DOHH2 (cell line): ENCODE data around the gene IDNK.

Experiments
- CTCF ChIP-seq: fragments of 200-600 bp; sonication (generic); IDR thresholded peaks from one replicate; pipeline ENCODE4 v1.5.1; 2014; ENCODE audit warnings: antibody characterized with exemption, mild to moderate bottlenecking, low read depth, low read length; ENCODE audit not compliant: poor library complexity, severe bottlenecking
- EZH2phosphoT487 ChIP-seq: fragments of 200-600 bp; sonication (generic); IDR thresholded peaks from 2 replicates; pipeline ENCODE4 v1.6.1; 2017; ENCODE audit warnings: borderline replicate concordance, mild to moderate bottlenecking, antibody characterized with exemption, low read length, moderate library complexity, mixed read lengths

- no peak for TF ChIP-seq CTCF
- TF ChIP-seq EZH2phosphoT487 = no peak
These were observed 47.4 kb downstream of the IDNK start for GRCh38 chr9:83670381-83670780.
